GM12878 (cell line): ENCODE results near the gene EPS8. TPM values are rescaled to one million over a fixed set of nuclear protein-coding genes. Genes with fewer than 3 reads are reported as not detected.

ENCODE experiments used
- ATAC-seq: fragments of 200-7000 bp; cut with Tn5 transposase; 3 replicates; pipeline ENCODE4 v1.9.1; 2020; ENCODE audit warnings: mild to moderate bottlenecking, moderate library complexity
- BruUV-seq: library from RNA; stranded (reverse); fragments of 400-500 nt; replicated peaks from 2 replicates; lab custom pipeline; 2021; lab: Mats Ljungman, UMichigan
- CTCF ChIA-PET: fragments of 300-600 bp; sonication (Branson Sonifier 250); formaldehyde crosslinking; extraction: SDS; loops from one replicate; lab custom pipeline; 2021; ENCODE audit warnings: inconsistent platforms; lab: Yijun Ruan, JAX
- POLR2A ChIA-PET: fragments of 350-600 bp; formaldehyde crosslinking; extraction: SDS; loops from one replicate; lab custom pipeline; 2021; ENCODE audit warnings: inconsistent platforms; lab: Charles Lee
- RAD21 ChIA-PET: fragments of 300-600 bp; sonication (Branson Sonifier 250); formaldehyde crosslinking; loops from one replicate; lab custom pipeline; 2023; ENCODE audit warnings: antibody characterized with exemption; ENCODE audit not compliant: unreplicated experiment; lab: Charles Lee
- SMC1A ChIA-PET: fragments of 300-600 bp; sonication (Branson Sonifier 250); formaldehyde crosslinking; loops from one replicate; lab custom pipeline; 2023; ENCODE audit not compliant: unreplicated experiment, uncharacterized antibody; lab: Charles Lee
- DNase-seq: peaks from one replicate; pipeline ENCODE4 v3.0.0-alpha.2; 2011; ENCODE audit warnings: low read depth, low spot score
- FAIRE-seq: peaks from 3 replicates; lab custom pipeline; 2011; peaks lifted over from hg19 to GRCh38; lab: Jason Lieb, UNC
- H2AFZ ChIP-seq: 2 replicates; pipeline ENCODE4 v1.6.0; 2011; ENCODE audit warnings: low read depth, low read length, control low read depth; ENCODE audit not compliant: control insufficient read depth
- H3K27ac ChIP-seq: 2 replicates; pipeline ENCODE4 v1.5.1; 2011; ENCODE audit warnings: control low read depth; ENCODE audit not compliant: control insufficient read depth, insufficient read depth
- H3K27me3 ChIP-seq, 2 experiments: replicated peaks in 1 of 2; 2 replicates each; pipeline versions ENCODE4 v1.6.0 to v1.6.1; 2011; ENCODE audit warnings: low read length in 1 of 2; ENCODE audit not compliant: control insufficient read depth in 2 of 2, insufficient read depth in 2 of 2
- H3K36me3 ChIP-seq, 2 experiments: 2 replicates each; pipeline ENCODE4 v1.5.1; 2011; ENCODE audit warnings: low read length in 1 of 2; ENCODE audit not compliant: control insufficient read depth in 2 of 2, insufficient read depth in 2 of 2
- H3K4me1 ChIP-seq: 2 replicates; pipeline ENCODE4 v1.6.1; 2011; ENCODE audit warnings: mild to moderate bottlenecking, low read length, moderate library complexity, mixed read lengths; ENCODE audit not compliant: control insufficient read depth, insufficient read depth
- H3K4me2 ChIP-seq: 2 replicates; pipeline ENCODE4 v1.6.0; 2011; ENCODE audit warnings: control low read depth; ENCODE audit not compliant: control insufficient read depth, insufficient read depth
- H3K4me3 ChIP-seq: fragments of 200-600 bp; sonication (generic); 2 replicates; pipeline ENCODE4 v1.5.1; 2016
- H3K79me2 ChIP-seq: 2 replicates; pipeline ENCODE4 v1.6.0; 2011; ENCODE audit warnings: low read length; ENCODE audit not compliant: control insufficient read depth, insufficient read depth
- H3K9ac ChIP-seq: 2 replicates; pipeline ENCODE4 v1.8.0; 2011; ENCODE audit warnings: low read length, control low read depth, mixed read lengths; ENCODE audit not compliant: control insufficient read depth, insufficient read depth
- H3K9me3 ChIP-seq: replicated peaks from 3 replicates; pipeline ENCODE4 v1.5.1; 2011; ENCODE audit warnings: mild to moderate bottlenecking, low read length; ENCODE audit not compliant: control insufficient read depth, insufficient read depth
- H4K20me1 ChIP-seq: 2 replicates; pipeline ENCODE4 v1.6.0; 2011; ENCODE audit not compliant: control insufficient read depth, insufficient read depth
- EP300 ChIP-seq, 2 experiments: fragments of 150-350 bp in 1 of 2; IDR thresholded peaks; 2 replicates each; pipeline ENCODE4 v1.6.1; 2011 to 2012; ENCODE audit warnings: low read depth in 2 of 2, low read length in 2 of 2, borderline replicate concordance in 1 of 2, improper control_type of control experiment in 1 of 2, inconsistent platforms in 1 of 2; ENCODE audit not compliant: control insufficient read depth in 1 of 2
- FOS ChIP-seq: IDR thresholded peaks from 3 replicates; pipeline ENCODE4 v1.6.1; 2011; ENCODE audit warnings: borderline replicate concordance; ENCODE audit not compliant: insufficient read length; ENCODE audit errors: extremely low read depth
- HCFC1 ChIP-seq: fragments of 150-350 bp; IDR thresholded peaks from 2 replicates; pipeline ENCODE4 v1.6.1; 2014; ENCODE audit warnings: low read length
- MTA3 ChIP-seq: IDR thresholded peaks from 2 replicates; pipeline ENCODE4 v1.6.1; 2012; ENCODE audit warnings: low read length, inconsistent platforms, borderline replicate concordance
- PML ChIP-seq: IDR thresholded peaks from 2 replicates; pipeline ENCODE4 v1.6.1; 2012; ENCODE audit warnings: low read length, inconsistent platforms
- POU2F2 ChIP-seq: IDR thresholded peaks from 3 replicates; pipeline ENCODE4 v1.6.1; 2011; ENCODE audit warnings: low read depth, mild to moderate bottlenecking, low read length, borderline replicate concordance
- PRDM15 ChIP-seq: fragments of 450-650 bp; formaldehyde crosslinking; IDR thresholded peaks from 2 replicates; pipeline ENCODE4 v1.4.0; 2020; ENCODE audit warnings: mild to moderate bottlenecking, moderate library complexity
- SP1 ChIP-seq: IDR thresholded peaks from one replicate; pipeline ENCODE4 v1.6.1; 2011; ENCODE audit warnings: low read depth, low read length
- WRNIP1 ChIP-seq: IDR thresholded peaks from 2 replicates; pipeline ENCODE4 v1.6.1; 2011; ENCODE audit warnings: low read depth, low read length, improper control_type of control experiment, borderline replicate concordance
- ZSCAN29 ChIP-seq: fragments of 450-650 bp; IDR thresholded peaks from 2 replicates; pipeline ENCODE4 v1.6.1; 2017; ENCODE audit warnings: mild to moderate bottlenecking, moderate library complexity
- WGBS: methylation state at CpG from one replicate; pipeline ENCODE4 v1.1.6; 2016; ENCODE audit warnings: low lambda C conversion rate; ENCODE audit not compliant: insufficient replicate concordance, insufficient coverage; ENCODE audit errors: missing lambda C conversion rate; 5-methylcytosine and 5-hydroxymethylcytosine counted together
- in situ Hi-C: fragments of 300-500 bp; cut with MboI; formaldehyde crosslinking; loops from 9 replicates; pipeline ENCODE4 v1.14.3; 2018; ENCODE audit warnings: mixed read lengths
- intact Hi-C: fragments of 100-400 bp; cut with micrococcal nuclease; formaldehyde crosslinking; loops from one replicate; pipeline ENCODE4 v1.14.2; 2022; ENCODE audit not compliant: unreplicated experiment
- polyA plus RNA-seq, 11 experiments: library from polyadenylated mRNA; depleted of rRNA in 4 of 11; unstranded in 6 of 11; stranded (reverse) in 5 of 11; fragments of >200 nt; fragmentation: Nextera tagmentation in 4 of 11; fragmentation: Illumina TruSeq in 1 of 11; extraction: Ambion mirVana in 4 of 11; extraction: Trizol in 1 of 11; gene quantifications; 1 replicate in 1 of 11; 2 replicates in 10 of 11; pipeline versions ENCODE4 v1.2.1 to v1.2.3, GENCODE V29; 2011 to 2016; ENCODE audit warnings: inconsistent platforms in 2 of 11, missing spikeins in 2 of 11, low read depth in 1 of 11
- total RNA-seq, 4 experiments: library from RNA; depleted of rRNA in 3 of 4; stranded (reverse); fragments of >200 nt in 3 of 4; fragmentation: Illumina TruSeq in 1 of 4; extraction: Trizol in 1 of 4; gene quantifications; 2 replicates each; pipeline versions ENCODE4 v1.2.1 to v1.2.3, GENCODE V29; 2013 to 2021
- TF ChIP-seq, protein P1 (sequence below): fragments of 450-650 bp; IDR thresholded peaks from 2 replicates; pipeline ENCODE4 v1.6.1; 2017; ENCODE audit warnings: antibody characterized with exemption, mild to moderate bottlenecking, moderate library complexity
- TF ChIP-seq, protein P2 (sequence below): IDR thresholded peaks from 2 replicates; pipeline ENCODE4 v1.6.1; 2011; ENCODE audit warnings: borderline replicate concordance, low read depth, mild to moderate bottlenecking, moderate library complexity, low read length; ENCODE audit not compliant: insufficient read depth, poor library complexity, severe bottlenecking

The EPS8 gene
- total and polyA plus RNA-seq, 10 of the 15 experiments (the other 5 are each of a cell fraction or from before 2014, with no cell fraction given), result 1.3 to 127 (median 3.4) TPM

DNA sequence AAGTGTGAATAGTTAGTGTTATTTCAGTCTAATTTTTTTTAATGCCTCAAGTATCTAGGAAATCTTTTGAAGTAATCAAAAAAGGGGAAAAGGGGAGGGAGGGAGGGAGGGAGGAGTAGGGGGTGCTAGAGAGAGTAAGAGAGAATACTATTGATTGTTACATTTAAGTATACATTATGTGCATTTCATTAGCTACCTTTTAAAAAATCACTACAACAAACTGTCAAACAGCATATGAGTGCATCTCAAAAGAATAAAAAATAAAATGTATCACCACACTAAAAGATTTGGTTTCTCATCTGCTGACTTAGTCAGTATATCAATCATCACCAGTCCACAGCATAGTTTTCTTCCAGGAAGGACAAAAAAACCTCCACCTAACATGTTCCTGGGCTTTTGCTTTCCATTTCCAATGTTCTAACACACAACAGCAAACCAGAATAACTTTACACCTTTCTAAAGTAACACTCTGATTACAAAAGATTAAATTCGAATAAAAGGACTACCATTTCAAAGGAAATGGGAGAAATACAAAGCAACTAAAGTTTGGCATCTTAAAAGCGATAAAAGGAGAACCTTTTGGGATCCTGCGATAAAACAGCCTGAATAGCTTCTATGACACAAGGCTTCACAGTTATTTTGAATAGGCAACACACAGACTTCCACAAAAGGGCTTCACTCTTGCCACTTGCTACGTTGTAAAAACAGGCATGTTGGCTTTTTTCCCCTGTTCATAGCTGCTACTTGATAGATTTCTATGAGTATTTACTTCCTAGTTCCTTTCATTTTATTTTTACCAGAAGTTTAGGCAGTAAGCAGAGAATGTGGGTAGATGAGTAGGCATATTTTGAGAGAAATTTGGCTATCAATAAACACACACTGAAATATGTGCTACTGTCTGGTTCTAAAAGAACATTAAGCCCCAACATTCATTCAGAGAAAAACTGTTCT is 160.9 kb downstream of the EPS8 start (continued):
- TF ChIP-seq, protein P1, sequence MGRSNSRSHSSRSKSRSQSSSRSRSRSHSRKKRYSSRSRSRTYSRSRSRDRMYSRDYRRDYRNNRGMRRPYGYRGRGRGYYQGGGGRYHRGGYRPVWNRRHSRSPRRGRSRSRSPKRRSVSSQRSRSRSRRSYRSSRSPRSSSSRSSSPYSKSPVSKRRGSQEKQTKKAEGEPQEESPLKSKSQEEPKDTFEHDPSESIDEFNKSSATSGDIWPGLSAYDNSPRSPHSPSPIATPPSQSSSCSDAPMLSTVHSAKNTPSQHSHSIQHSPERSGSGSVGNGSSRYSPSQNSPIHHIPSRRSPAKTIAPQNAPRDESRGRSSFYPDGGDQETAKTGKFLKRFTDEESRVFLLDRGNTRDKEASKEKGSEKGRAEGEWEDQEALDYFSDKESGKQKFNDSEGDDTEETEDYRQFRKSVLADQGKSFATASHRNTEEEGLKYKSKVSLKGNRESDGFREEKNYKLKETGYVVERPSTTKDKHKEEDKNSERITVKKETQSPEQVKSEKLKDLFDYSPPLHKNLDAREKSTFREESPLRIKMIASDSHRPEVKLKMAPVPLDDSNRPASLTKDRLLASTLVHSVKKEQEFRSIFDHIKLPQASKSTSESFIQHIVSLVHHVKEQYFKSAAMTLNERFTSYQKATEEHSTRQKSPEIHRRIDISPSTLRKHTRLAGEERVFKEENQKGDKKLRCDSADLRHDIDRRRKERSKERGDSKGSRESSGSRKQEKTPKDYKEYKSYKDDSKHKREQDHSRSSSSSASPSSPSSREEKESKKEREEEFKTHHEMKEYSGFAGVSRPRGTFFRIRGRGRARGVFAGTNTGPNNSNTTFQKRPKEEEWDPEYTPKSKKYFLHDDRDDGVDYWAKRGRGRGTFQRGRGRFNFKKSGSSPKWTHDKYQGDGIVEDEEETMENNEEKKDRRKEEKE, result no peak
- no peak for TF ChIP-seq MTA3
- TF ChIP-seq, protein P2, sequence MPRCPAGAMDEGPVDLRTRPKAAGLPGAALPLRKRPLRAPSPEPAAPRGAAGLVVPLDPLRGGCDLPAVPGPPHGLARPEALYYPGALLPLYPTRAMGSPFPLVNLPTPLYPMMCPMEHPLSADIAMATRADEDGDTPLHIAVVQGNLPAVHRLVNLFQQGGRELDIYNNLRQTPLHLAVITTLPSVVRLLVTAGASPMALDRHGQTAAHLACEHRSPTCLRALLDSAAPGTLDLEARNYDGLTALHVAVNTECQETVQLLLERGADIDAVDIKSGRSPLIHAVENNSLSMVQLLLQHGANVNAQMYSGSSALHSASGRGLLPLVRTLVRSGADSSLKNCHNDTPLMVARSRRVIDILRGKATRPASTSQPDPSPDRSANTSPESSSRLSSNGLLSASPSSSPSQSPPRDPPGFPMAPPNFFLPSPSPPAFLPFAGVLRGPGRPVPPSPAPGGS, result no peak

GRCh38 chr12:15625075-15625474 is 164.1 kb downstream of the EPS8 start:
- ChIA-PET CTCF (no interaction called here), SMC1A (interaction anchor here (1.2 to 1.3 kb wide), 2 partner anchors 9 to 16 kb away, joined by 3 read pairs; no protein-coding TSS in a partner anchor), POLR2A (interaction anchor here (1.5 kb wide), 1 partner anchor 165 kb away, joined by 3 read pairs; no protein-coding TSS in a partner anchor), RAD21 (no interaction called here)
- Histone ChIP-seq H3K4me1 (no peaks in the 10 kb centered on the region), H2AFZ (no peak overlapping the region), H3K9ac (no peak overlapping the region), H3K9me3 (no peaks in the 10 kb centered on the region), H3K36me3 (no peaks in the 10 kb centered on the region), H4K20me1 (no peaks in the 10 kb centered on the region), H3K27me3 (no peaks in the 10 kb centered on the region), H3K4me3 (no peak overlapping the region), H3K27ac (no peak overlapping the region), H3K79me2 (no peaks in the 10 kb centered on the region), H3K4me2 (no peak overlapping the region)
- FAIRE-seq (no peak), DNase-seq (no peak), ATAC-seq (no peak)
- BruUV-seq, result no TSS peak
- in situ Hi-C loops, result no loop called here
- WGBS, result 88% methylated on average over 2 of the region's 2 CpGs
- intact Hi-C loops, result no loop called here
- TF ChIP-seq PML (no peak), ZSCAN29 (no peak), FOS (no peak), EP300 (IDR thresholded peaks at IDR 0.05; ENCODE audit: borderline replicate concordance in 1 of 2, control insufficient read depth in 1 of 2, low read depth in 2 of 2, low read length in 2 of 2) (no peak), POU2F2 (no peak), HCFC1 (no peak), SP1 (no peak), WRNIP1 (no peak), PRDM15 (CRISPR knock-in tag) (no peak)
